SU-DHL-6 (cell line): ENCODE data around the gene FAM98C.

Experiments used
- CTCF ChIP-seq: fragments of 200-600 bp; sonication (generic); IDR thresholded peaks from one replicate; pipeline ENCODE4 v1.5.1; 2017; ENCODE audit warnings: antibody characterized with exemption, mild to moderate bottlenecking, low read length, moderate library complexity; ENCODE audit not compliant: insufficient read depth, poor library complexity, severe bottlenecking
- EZH2phosphoT487 ChIP-seq: fragments of 200-600 bp; sonication (generic), shearing (Covaris generic); conservative IDR thresholded peaks from 2 replicates; pipeline ENCODE4 v1.6.1; 2018; ENCODE audit warnings: mild to moderate bottlenecking, antibody characterized with exemption, low read length, moderate library complexity, mixed read lengths

DNA sequence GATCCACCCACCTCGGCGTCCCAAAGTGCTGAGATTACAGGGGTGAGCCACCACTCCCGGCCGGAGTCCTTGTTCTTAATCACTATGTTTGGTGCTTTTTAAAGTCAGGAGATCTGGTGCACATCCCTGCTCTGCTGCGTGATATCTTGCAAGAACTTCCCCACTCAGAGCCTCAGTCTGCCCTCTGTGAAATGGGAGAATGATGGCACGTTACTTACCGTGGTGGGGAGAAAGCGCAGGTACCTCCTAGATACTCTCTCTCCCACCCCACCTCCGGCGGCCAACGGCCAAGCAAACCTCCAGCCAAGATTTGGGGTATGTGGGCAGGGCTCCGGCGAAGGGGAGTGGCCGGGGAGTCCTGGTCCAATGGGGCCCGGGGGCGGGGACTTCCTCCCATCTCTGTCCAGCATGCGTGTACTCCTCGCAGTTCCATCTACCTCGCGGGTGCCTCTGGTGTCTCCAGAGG is 30.4 kb downstream of the FAM98C start, which contains the start of gene RYR1:
- TF ChIP-seq EZH2phosphoT487 (no peak), CTCF (no peak)
